ENCODE measurements around the gene KRT77. TPM values are rescaled to one million over a fixed set of nuclear protein-coding genes. Genes with fewer than 3 reads are reported as not detected.
"Not testable (repeated sequence)": the region's sequence is repeated elsewhere in the genome, so short reads cannot be mapped to it uniquely, and the experiment has no call there.

The KRT77 gene
- total and polyA plus RNA-seq, 4 donors, result not detected

DNA sequence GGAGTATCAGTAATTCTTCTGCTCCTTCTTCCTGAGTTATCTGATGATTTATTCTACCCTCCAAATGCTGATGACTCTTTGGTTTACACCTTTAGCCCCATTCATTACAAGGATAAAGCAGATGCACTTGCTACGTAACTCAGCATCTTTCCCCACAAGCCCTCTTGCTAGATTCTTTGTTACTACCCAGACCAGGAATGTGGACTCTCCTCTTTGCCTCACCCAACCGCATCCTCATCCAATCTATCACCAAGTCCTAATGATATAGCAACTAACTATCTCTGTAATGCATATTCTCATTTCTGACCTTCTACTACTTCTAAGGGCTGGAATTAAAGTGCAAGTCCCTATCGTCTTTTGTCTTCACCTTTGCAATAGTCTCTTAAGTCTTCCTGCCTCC is 32.4 kb downstream of the KRT77 start:
- no peak for DNase-seq
- no peaks in the 10 kb centered on the region for H3K4me1 ChIP-seq (ENCODE audit: control insufficient read depth in 5 of 5, insufficient read depth in 5 of 5, low read length in 5 of 5)
- H3K9me3 ChIP-seq (ENCODE audit: control insufficient read depth in 4 of 4, insufficient read depth in 3 of 4, low read length in 3 of 4), result no peaks in the 10 kb centered on the region
- 96% methylated on average over 3 of the region's 3 CpGs for WGBS, 2 donors
- H3K27me3 ChIP-seq (ENCODE audit: control insufficient read depth in 3 of 3, insufficient read depth in 3 of 3, low read length in 2 of 3), result peaks cover 0 to 34% (median 0%) of the 10 kb centered on the region in 3 donors
- H3K4me3 ChIP-seq, result no peak overlapping the region
- H3K9ac ChIP-seq (ENCODE audit: insufficient read depth in 1 of 2, low read length in 2 of 2), result no peak overlapping the region
- no peaks in the 10 kb centered on the region for H3K36me3 ChIP-seq (ENCODE audit: control insufficient read depth in 4 of 4, insufficient read depth in 4 of 4, low read length in 4 of 4)
- TF ChIP-seq, protein P1, sequence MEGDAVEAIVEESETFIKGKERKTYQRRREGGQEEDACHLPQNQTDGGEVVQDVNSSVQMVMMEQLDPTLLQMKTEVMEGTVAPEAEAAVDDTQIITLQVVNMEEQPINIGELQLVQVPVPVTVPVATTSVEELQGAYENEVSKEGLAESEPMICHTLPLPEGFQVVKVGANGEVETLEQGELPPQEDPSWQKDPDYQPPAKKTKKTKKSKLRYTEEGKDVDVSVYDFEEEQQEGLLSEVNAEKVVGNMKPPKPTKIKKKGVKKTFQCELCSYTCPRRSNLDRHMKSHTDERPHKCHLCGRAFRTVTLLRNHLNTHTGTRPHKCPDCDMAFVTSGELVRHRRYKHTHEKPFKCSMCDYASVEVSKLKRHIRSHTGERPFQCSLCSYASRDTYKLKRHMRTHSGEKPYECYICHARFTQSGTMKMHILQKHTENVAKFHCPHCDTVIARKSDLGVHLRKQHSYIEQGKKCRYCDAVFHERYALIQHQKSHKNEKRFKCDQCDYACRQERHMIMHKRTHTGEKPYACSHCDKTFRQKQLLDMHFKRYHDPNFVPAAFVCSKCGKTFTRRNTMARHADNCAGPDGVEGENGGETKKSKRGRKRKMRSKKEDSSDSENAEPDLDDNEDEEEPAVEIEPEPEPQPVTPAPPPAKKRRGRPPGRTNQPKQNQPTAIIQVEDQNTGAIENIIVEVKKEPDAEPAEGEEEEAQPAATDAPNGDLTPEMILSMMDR (IDR thresholded peaks at IDR 0.05; ENCODE audit: control extremely low read depth, extremely low read depth), result no peak
- no peak for ATAC-seq (ENCODE audit: insufficient read depth, low FRiP score)
- no peak overlapping the region for H3K27ac ChIP-seq (ENCODE audit: low read depth in 1 of 2, low read length in 1 of 2)

GRCh38 chr12:52670506-52670905 is 32.8 kb downstream of the KRT77 start:
- 84 to 93% methylated on average over 4 of the region's 4 CpGs for WGBS, 2 donors
- no peaks in the 10 kb centered on the region for H3K36me3 ChIP-seq (ENCODE audit: control insufficient read depth in 4 of 4, insufficient read depth in 4 of 4, low read length in 4 of 4)
- no peak for ATAC-seq (ENCODE audit: insufficient read depth, low FRiP score)

GRCh38 chr12:52669941-52670340 is 33.4 kb downstream of the KRT77 start:
- not testable (repeated sequence) for H3K27ac ChIP-seq (ENCODE audit: low read depth in 1 of 2, low read length in 1 of 2); H3K4me3 ChIP-seq; H3K36me3 ChIP-seq (ENCODE audit: control insufficient read depth in 4 of 4, insufficient read depth in 4 of 4, low read length in 4 of 4); ATAC-seq (ENCODE audit: insufficient read depth, low FRiP score); H3K9ac ChIP-seq (ENCODE audit: insufficient read depth in 1 of 2, low read length in 2 of 2); H3K9me3 ChIP-seq (ENCODE audit: control insufficient read depth in 4 of 4, insufficient read depth in 3 of 4, low read length in 3 of 4); H3K4me1 ChIP-seq (ENCODE audit: control insufficient read depth in 5 of 5, insufficient read depth in 5 of 5, low read length in 5 of 5); DNase-seq
- 86 to 88% methylated on average over 3 of the region's 3 CpGs for WGBS, 2 donors
- H3K27me3 ChIP-seq (ENCODE audit: control insufficient read depth in 3 of 3, insufficient read depth in 3 of 3, low read length in 2 of 3), result peaks cover 0 to 34% (median 0%) of the 10 kb centered on the region in 3 donors

More at GRCh38 chr12:52670506-52670905, 32.8 kb downstream of the KRT77 start:
- Histone ChIP-seq H3K27ac (ENCODE audit: low read depth in 1 of 2, low read length in 1 of 2) (no peak overlapping the region), H3K4me1 (ENCODE audit: control insufficient read depth in 5 of 5, insufficient read depth in 5 of 5, low read length in 5 of 5) (no peaks in the 10 kb centered on the region), H3K9me3 (ENCODE audit: control insufficient read depth in 4 of 4, insufficient read depth in 3 of 4, low read length in 3 of 4) (no peaks in the 10 kb centered on the region), H3K9ac (ENCODE audit: insufficient read depth in 1 of 2, low read length in 2 of 2) (no peak overlapping the region), H3K27me3 (ENCODE audit: control insufficient read depth in 3 of 3, insufficient read depth in 3 of 3, low read length in 2 of 3) (peaks cover 0 to 34% (median 0%) of the 10 kb centered on the region in 3 donors), H3K4me3 (no peak overlapping the region)
- TF ChIP-seq, protein P1 (IDR thresholded peaks at IDR 0.05; ENCODE audit: control extremely low read depth, extremely low read depth), result no peak
- no peak for DNase-seq

DNA sequence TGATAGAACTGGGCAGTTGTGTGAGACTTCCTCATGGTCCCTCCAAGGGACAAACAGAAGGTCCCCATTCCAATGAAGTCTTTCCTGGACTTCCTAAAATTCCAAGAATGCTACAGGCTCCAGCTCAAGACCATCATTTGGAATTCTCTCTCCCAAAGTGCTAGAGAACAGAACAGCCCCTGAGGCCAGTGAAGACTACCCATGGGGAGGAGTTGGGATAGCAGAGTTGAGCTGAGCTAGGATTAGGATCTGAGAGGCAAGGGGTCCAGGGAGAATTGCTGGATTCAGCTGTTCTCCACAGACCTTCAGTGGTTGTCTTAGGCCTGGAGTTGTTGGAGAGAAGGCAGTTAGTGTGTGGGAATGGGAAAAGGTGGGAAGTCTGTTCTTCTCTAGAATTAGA is 33.9 kb downstream of the KRT77 start:
- TF ChIP-seq, protein P1 (IDR thresholded peaks at IDR 0.05; ENCODE audit: control extremely low read depth, extremely low read depth), result no peak

More for the DNA sequence above, 33.9 kb downstream of the KRT77 start:
- no peak overlapping the region for H3K4me3 ChIP-seq
- no peaks in the 10 kb centered on the region for H3K4me1 ChIP-seq (ENCODE audit: control insufficient read depth in 5 of 5, insufficient read depth in 5 of 5, low read length in 5 of 5)
- no peak for ATAC-seq (ENCODE audit: insufficient read depth, low FRiP score)
- DNase-seq, result no peak
- H3K27me3 ChIP-seq (ENCODE audit: control insufficient read depth in 3 of 3, insufficient read depth in 3 of 3, low read length in 2 of 3), result peaks cover 0 to 34% (median 0%) of the 10 kb centered on the region in 3 donors
- H3K36me3 ChIP-seq (ENCODE audit: control insufficient read depth in 4 of 4, insufficient read depth in 4 of 4, low read length in 4 of 4), result no peaks in the 10 kb centered on the region
- no peak overlapping the region for H3K9ac ChIP-seq (ENCODE audit: insufficient read depth in 1 of 2, low read length in 2 of 2)
- no peaks in the 10 kb centered on the region for H3K9me3 ChIP-seq (ENCODE audit: control insufficient read depth in 4 of 4, insufficient read depth in 3 of 4, low read length in 3 of 4)
- H3K27ac ChIP-seq (ENCODE audit: low read depth in 1 of 2, low read length in 1 of 2), result no peak overlapping the region

All from lung (tissue), 12 donors.